B cell (primary cell): ENCODE results near the gene MYL5. TPM values are rescaled to one million over a fixed set of nuclear protein-coding genes. Genes with fewer than 3 reads are reported as not detected.

Experiments
- ATAC-seq: fragments of 200-7000 bp; cut with Tn5 transposase; one replicate; pipeline ENCODE4 v1.10.0; 2021; ENCODE audit warnings: low read depth, mild to moderate bottlenecking, moderate number of reproducible peaks, moderate library complexity
- CTCF ChIA-PET: fragments of 350-600 bp; sonication (Branson Sonifier 250); formaldehyde crosslinking; loops from one replicate; lab custom pipeline; 2021; ENCODE audit warnings: antibody characterized with exemption, inconsistent platforms; lab: Charles Lee
- POLR2A ChIA-PET: fragments of 350-600 bp; sonication (Branson Sonifier 250); formaldehyde crosslinking; loops from one replicate; lab custom pipeline; 2021; ENCODE audit warnings: antibody characterized with exemption; lab: Charles Lee
- DNase-seq: peaks from one replicate; pipeline ENCODE4 v3.0.0; 2013
- H2AFZ ChIP-seq: 2 replicates; pipeline ENCODE4 v1.6.1; 2012; ENCODE audit warnings: mild to moderate bottlenecking, low read depth, low read length; ENCODE audit not compliant: insufficient read depth, poor library complexity, severe bottlenecking
- H3K27ac ChIP-seq, 2 donors: 1 replicate in 1 of 2; 2 replicates in 1 of 2; pipeline ENCODE4 v1.5.1; 2012 to 2013; ENCODE audit warnings: low read length in 2 of 2, mild to moderate bottlenecking in 2 of 2, moderate library complexity in 1 of 2
- H3K27me3 ChIP-seq, 4 experiments: fragments of 200-600 bp in 1 of 4; sonication (generic) in 1 of 4; replicated peaks in 1 of 4; 1 replicate in 2 of 4; 2 replicates in 2 of 4; pipeline versions ENCODE4 v1.6.1 to v1.7.0; 2013 to 2016; ENCODE audit warnings: low read length in 3 of 4, mild to moderate bottlenecking in 2 of 4, mixed read lengths in 1 of 4, moderate library complexity in 1 of 4; ENCODE audit not compliant: insufficient read depth in 4 of 4, control insufficient read depth in 3 of 4; ENCODE audit errors: control extremely low read depth in 1 of 4
- H3K36me3 ChIP-seq, 2 experiments: replicated peaks in 1 of 2; 1 replicate in 1 of 2; 2 replicates in 1 of 2; pipeline versions ENCODE4 v1.6.1 to v1.7.1; 2013; ENCODE audit warnings: low read length in 1 of 2; ENCODE audit not compliant: insufficient read depth in 2 of 2, control insufficient read depth in 1 of 2; ENCODE audit errors: control extremely low read depth in 1 of 2, extremely low read depth in 1 of 2
- H3K4me1 ChIP-seq, 2 donors: fragments of 200-600 bp in 1 of 2; sonication (generic) in 1 of 2; 1 replicate in 1 of 2; 2 replicates in 1 of 2; pipeline versions ENCODE4 v1.5.1 to v1.6.1; 2013 to 2017; ENCODE audit warnings: low read length in 2 of 2; ENCODE audit not compliant: control insufficient read depth in 2 of 2, insufficient read depth in 2 of 2
- H3K4me2 ChIP-seq: replicated peaks from 2 replicates; pipeline ENCODE3; 2012; ENCODE audit warnings: mild to moderate bottlenecking, low read depth, low read length; ENCODE audit not compliant: poor library complexity, severe bottlenecking
- H3K4me3 ChIP-seq, 5 experiments: fragments of 200-600 bp in 1 of 5; sonication (generic) in 1 of 5; 1 replicate in 3 of 5; 2 replicates in 2 of 5; pipeline versions ENCODE4 v1.5.1 to v1.7.0; 2011 to 2016; ENCODE audit warnings: low read length in 4 of 5, mild to moderate bottlenecking in 4 of 5, low read depth in 2 of 5, control low read depth in 1 of 5, moderate library complexity in 1 of 5; ENCODE audit not compliant: insufficient read depth in 1 of 5; ENCODE audit errors: control extremely low read depth in 1 of 5, extremely low read depth in 1 of 5
- H3K79me2 ChIP-seq: fragments of 200-600 bp; sonication (generic); one replicate; pipeline ENCODE4 v1.6.0; 2016; ENCODE audit warnings: low read length; ENCODE audit not compliant: control insufficient read depth, insufficient read depth
- H3K9ac ChIP-seq: fragments of 200-600 bp; sonication (generic); 2 replicates; pipeline ENCODE4 v1.6.1; 2017; ENCODE audit warnings: mild to moderate bottlenecking, low read length, moderate library complexity
- H3K9me3 ChIP-seq, 3 donors: one replicate each; pipeline versions ENCODE4 v1.6.1 to v1.7.1; 2013; ENCODE audit warnings: low read length in 2 of 3; ENCODE audit not compliant: control insufficient read depth in 2 of 3, insufficient read depth in 1 of 3; ENCODE audit errors: control extremely low read depth in 1 of 3
- H4K20me1 ChIP-seq: 2 replicates; pipeline ENCODE4 v1.6.0; 2012; ENCODE audit warnings: mild to moderate bottlenecking, low read length; ENCODE audit not compliant: insufficient read depth, control insufficient read depth, poor library complexity, severe bottlenecking
- H3K27ac Mint-ChIP-seq: one replicate; pipeline ENCODE4 v1.8.0; 2021; ENCODE audit warnings: mixed read lengths
- H3K27me3 Mint-ChIP-seq: one replicate; pipeline ENCODE4 v1.8.0; 2021; ENCODE audit warnings: mixed read lengths
- H3K4me1 Mint-ChIP-seq: one replicate; pipeline ENCODE4 v1.8.0; 2021; ENCODE audit warnings: mixed read lengths
- H3K4me3 Mint-ChIP-seq: one replicate; pipeline ENCODE4 v1.8.0; 2021; ENCODE audit warnings: mixed read lengths
- H3K9me3 Mint-ChIP-seq: one replicate; pipeline ENCODE4 v1.8.0; 2022; ENCODE audit warnings: mixed read lengths; ENCODE audit not compliant: insufficient read depth
- CTCF ChIP-seq: fragments of 200-600 bp; IDR thresholded peaks from one replicate; pipeline ENCODE4 v1.8.0; 2022; ENCODE audit warnings: antibody characterized with exemption, mild to moderate bottlenecking
- EZH2 ChIP-seq: IDR thresholded peaks from 2 replicates; pipeline ENCODE4 v1.6.1; 2012; ENCODE audit warnings: borderline replicate concordance, low read depth, mild to moderate bottlenecking, moderate library complexity, low read length; ENCODE audit not compliant: insufficient read depth, poor library complexity, severe bottlenecking
- WGBS: methylation state at CpG from one replicate; pipeline ENCODE4 v1.1.5; 2013; ENCODE audit warnings: missing lambda C conversion rate; ENCODE audit not compliant: insufficient coverage; 5-methylcytosine and 5-hydroxymethylcytosine counted together
- intact Hi-C: fragments of 100-400 bp; cut with micrococcal nuclease; formaldehyde crosslinking; loops from one replicate; pipeline ENCODE4 v1.10.0; 2022
- polyA plus RNA-seq: library from polyadenylated mRNA; depleted of rRNA; stranded (reverse); fragments of >200 nt; gene quantifications from 2 replicates; pipeline ENCODE4 v1.2.3, GENCODE V29; 2012
- total RNA-seq, 2 donors: library from RNA; stranded (reverse); fragments of 120-200 nt in 1 of 2; gene quantifications; 1 replicate in 1 of 2; 2 replicates in 1 of 2; pipeline versions ENCODE4 v1.2.3 to v1.2.4, GENCODE V29; 2013 to 2022

Gene MYL5
- total and polyA plus RNA-seq, 2 donors (not counting 1 experiment from before 2014, with no cell fraction given) = 16.9 to 38.3 TPM

GRCh38 chr4:656436-657337 lies 17.7 kb upstream of the MYL5 start:
- intact Hi-C loops = no loop called here

More at GRCh38 chr4:656436-657337, 17.7 kb upstream of the MYL5 start:
- no peaks in the 10 kb centered on the region for H3K36me3 ChIP-seq
- no peaks in the 10 kb centered on the region for H3K27me3 ChIP-seq
- ATAC-seq (no peak), DNase-seq (no peak)
- CTCF ChIA-PET = no interaction called here
- H4K20me1 ChIP-seq = no peaks in the 10 kb centered on the region
- TF ChIP-seq CTCF (no peak), EZH2 (no peak)
- Mint-ChIP-seq H3K4me3 (no peak overlapping the region), H3K4me1 (no peaks in the 10 kb centered on the region), H3K27me3 (no peaks in the 10 kb centered on the region), H3K27ac (no peak overlapping the region), H3K9me3 (no peaks in the 10 kb centered on the region)
- H2AFZ ChIP-seq = no peak overlapping the region
- 81% methylated on average over 43 of the region's 58 CpGs for WGBS
- H3K4me3 ChIP-seq = no peak overlapping the region
- no peaks in the 10 kb centered on the region for H3K4me1 ChIP-seq
- no peak overlapping the region for H3K27ac ChIP-seq
- H3K9ac ChIP-seq = no peak overlapping the region
- H3K79me2 ChIP-seq = no peaks in the 10 kb centered on the region
- H3K9me3 ChIP-seq = peaks cover 0 to 15% (median 0%) of the 10 kb centered on the region in 3 donors
- no peak overlapping the region for H3K4me2 ChIP-seq
- POLR2A ChIA-PET = no interaction called here
